ENCODE measurements around the gene TRIAP1.

The TRIAP1 gene

DNA sequence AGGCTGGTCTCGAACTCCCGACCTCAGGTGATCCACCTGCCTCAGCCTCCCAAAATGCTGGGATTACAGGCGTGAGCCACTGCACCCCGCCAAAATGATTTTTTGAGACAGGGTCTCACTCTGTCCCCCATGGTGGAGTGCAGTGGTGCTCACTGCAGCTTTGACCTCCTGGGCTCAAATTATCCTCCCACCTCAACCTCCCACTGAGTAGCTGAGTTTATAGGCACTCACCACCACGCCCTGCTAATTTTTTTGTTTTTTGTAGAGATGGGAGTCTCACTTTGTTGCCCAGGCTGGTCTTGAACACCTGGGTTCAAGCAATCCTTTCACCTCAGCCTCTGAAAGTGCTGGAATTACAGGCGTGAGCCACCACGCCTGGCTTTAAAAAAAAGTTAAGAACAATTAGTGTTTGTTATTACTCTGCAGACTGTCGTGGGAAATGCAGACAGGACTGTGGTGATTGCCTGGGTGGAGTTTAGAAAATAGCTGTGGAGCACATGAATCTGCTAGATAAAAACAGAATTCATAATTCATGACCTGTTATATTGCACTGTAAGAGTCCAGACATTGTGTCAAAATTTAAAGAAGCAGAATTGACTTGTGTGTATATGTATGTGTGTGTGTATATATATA is 17.5 kb downstream of the TRIAP1 start:
- Mint-ChIP-seq H3K4me3 (no peak overlapping the region), H3K36me3 (ENCODE audit: low read depth) (no peaks in the 10 kb centered on the region), H3K4me1 (ENCODE audit: low read depth) (peaks cover 7% of the 10 kb centered on the region), H3K27ac (no peak overlapping the region), H3K27me3 (ENCODE audit: low read depth) (peaks cover 14% of the 10 kb centered on the region), H3K9me3 (no peaks in the 10 kb centered on the region)

DNA sequence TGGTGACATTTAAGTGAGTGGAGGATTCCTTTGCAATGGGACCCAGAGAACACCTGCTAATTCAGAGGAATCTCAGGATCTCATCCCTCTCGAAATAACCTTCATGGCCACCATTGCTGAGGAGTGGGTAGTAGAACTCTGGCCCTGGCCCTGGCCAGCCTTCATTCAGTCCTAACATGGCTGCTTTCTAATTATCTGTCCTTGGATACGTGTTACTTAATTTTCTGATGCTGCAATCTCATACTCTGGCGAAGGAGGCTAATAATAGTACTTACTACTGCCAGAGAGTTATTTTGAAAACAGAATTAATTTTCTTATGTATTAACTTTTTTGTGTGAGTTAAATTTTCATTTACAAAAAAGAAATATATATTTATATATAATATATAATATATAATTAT is 20.4 kb downstream of the TRIAP1 start:
- Mint-ChIP-seq H3K36me3 (ENCODE audit: low read depth) (no peaks in the 10 kb centered on the region), H3K4me1 (ENCODE audit: low read depth) (peaks cover 2% of the 10 kb centered on the region), H3K27ac (no peak overlapping the region), H3K9me3 (no peaks in the 10 kb centered on the region), H3K27me3 (ENCODE audit: low read depth) (peaks cover 14% of the 10 kb centered on the region), H3K4me3 (no peak overlapping the region)

DNA sequence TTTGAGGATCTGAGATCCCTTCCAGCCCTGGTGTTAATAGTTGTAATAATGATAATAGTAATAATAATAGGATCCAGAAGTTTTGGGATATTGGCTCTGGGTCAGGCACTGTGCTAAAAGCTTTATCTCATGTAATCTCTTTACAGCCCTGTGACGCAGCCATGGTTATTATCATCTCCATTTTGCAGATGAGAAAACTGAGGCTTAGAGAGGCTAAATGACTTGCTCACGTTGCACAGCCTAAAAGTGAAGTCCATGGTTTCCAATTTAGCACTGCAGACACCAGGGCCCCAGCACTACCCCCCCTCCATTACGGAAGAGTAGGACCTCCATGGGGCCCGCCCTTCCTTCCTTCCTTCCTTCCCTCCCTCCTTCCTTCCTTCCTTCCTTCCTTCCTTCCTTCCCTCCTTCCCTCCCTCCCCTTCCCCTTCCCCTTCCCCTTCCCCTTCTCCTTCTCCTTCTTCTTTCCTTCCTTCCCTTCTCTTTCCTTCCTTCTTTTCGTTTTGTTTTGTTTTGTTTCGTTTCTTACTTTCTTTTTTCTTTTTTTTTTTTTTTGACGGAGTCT is 23.2 kb downstream of the TRIAP1 start:
- no peak overlapping the region for H3K27ac Mint-ChIP-seq
- H3K4me3 Mint-ChIP-seq: no peak overlapping the region

DNA sequence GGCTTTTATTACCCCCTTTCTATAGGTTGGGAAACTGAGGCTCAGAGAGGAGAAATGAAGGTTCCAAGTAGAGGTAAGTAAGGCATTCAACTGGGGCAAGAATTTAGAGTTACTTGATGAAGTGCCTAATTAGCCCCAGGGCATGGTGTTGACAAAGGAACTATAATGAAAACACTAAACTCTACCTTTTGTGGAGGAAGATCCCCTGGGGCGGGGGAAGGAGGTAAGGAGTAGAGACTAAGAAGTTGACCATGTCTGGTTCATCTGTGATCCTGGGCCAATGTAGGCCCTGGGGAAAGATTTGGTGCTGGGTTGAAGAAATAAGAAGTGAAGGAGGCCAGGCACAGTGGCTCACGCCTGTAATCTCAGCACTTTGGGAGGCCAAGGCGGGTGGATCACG is 24.5 kb downstream of the TRIAP1 start:
- no peak overlapping the region for H3K4me3 Mint-ChIP-seq
- no peaks in the 10 kb centered on the region for H3K4me1 Mint-ChIP-seq (ENCODE audit: low read depth)
- no peak overlapping the region for H3K27ac Mint-ChIP-seq
- peaks cover 6% of the 10 kb centered on the region for H3K27me3 Mint-ChIP-seq (ENCODE audit: low read depth)
- no peaks in the 10 kb centered on the region for H3K36me3 Mint-ChIP-seq (ENCODE audit: low read depth)
- no peaks in the 10 kb centered on the region for H3K9me3 Mint-ChIP-seq

More for the DNA sequence above, 23.2 kb downstream of the TRIAP1 start:
- no peaks in the 10 kb centered on the region for H3K9me3 Mint-ChIP-seq
- no peaks in the 10 kb centered on the region for H3K4me1 Mint-ChIP-seq (ENCODE audit: low read depth)
- peaks cover 4% of the 10 kb centered on the region for H3K27me3 Mint-ChIP-seq (ENCODE audit: low read depth)
- no peaks in the 10 kb centered on the region for H3K36me3 Mint-ChIP-seq (ENCODE audit: low read depth)

DNA sequence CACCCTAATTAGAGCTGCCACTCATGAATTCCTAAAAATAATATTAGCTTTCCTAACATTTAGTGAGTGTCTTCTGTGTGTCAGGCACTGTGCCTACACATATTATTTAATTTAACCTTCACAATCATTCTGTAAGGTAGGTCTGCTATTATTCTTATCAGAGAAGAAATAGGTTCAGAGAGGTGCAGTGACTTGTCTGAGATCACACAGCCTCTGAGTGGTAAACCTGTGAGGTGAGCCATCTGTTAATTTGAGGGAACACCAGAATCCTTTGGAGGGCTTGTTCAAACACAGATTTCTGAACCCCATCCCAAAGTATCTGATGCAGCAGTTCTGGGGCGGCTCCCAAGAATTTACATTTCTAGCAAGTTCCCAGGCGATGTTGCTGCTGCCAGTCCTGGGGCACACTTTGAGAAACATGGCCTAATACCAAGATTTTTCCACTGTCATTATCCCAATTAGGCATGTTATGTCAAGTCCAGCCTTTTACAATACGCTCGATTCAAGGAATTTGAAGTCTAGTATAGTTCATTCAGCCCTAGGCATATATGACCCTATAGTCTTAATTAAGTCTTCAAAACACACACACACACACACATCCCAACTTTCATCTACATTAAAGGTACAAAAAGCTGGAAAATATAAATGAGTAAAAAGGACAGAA is 28.1 kb downstream of the TRIAP1 start:
- no peaks in the 10 kb centered on the region for H3K9me3 Mint-ChIP-seq
- H3K27ac Mint-ChIP-seq: no peak overlapping the region
- H3K27me3 Mint-ChIP-seq (ENCODE audit: low read depth): peaks cover 10% of the 10 kb centered on the region
- H3K4me3 Mint-ChIP-seq: no peak overlapping the region
- H3K4me1 Mint-ChIP-seq (ENCODE audit: low read depth): no peaks in the 10 kb centered on the region
- H3K36me3 Mint-ChIP-seq (ENCODE audit: low read depth): no peaks in the 10 kb centered on the region

DNA sequence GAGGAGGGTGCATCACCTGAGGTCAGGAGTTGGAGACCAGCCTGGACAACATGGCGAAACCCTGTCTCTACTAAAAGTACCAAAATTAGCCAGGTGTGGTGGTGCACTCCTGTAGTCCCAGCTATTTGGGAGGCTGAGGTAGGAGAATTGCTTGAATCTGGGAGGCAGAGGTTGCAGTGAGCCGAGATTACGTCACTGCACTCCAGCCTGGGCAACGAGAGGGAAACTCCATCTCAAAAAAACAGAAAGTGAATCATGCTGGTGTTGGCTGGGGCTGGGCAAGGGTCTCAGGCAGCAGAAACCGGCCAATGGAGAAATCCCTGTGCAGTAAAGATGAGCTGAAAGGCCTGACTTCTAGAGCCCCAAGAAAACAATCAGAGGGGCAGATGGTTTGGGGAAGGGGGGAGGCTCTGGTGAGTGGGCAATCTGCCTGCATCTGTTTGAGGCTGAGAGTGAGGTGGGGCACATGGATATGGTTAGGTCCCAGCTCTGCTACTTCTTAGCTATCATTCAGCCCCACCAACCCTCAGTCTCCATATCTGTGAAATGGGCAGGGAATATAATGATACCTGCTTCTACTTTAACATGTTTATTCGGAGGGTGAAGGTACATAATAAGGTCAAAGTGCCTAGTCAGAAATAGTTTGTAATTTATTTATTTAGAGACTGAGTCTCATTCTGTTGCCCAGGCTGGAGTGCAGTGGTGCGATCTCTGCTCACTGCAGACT is 29.5 kb downstream of the TRIAP1 start:
- Mint-ChIP-seq H3K27ac (no peak overlapping the region), H3K27me3 (ENCODE audit: low read depth) (peaks cover 14% of the 10 kb centered on the region), H3K36me3 (ENCODE audit: low read depth) (no peaks in the 10 kb centered on the region), H3K4me1 (ENCODE audit: low read depth) (no peaks in the 10 kb centered on the region), H3K9me3 (no peaks in the 10 kb centered on the region), H3K4me3 (no peak overlapping the region)

DNA sequence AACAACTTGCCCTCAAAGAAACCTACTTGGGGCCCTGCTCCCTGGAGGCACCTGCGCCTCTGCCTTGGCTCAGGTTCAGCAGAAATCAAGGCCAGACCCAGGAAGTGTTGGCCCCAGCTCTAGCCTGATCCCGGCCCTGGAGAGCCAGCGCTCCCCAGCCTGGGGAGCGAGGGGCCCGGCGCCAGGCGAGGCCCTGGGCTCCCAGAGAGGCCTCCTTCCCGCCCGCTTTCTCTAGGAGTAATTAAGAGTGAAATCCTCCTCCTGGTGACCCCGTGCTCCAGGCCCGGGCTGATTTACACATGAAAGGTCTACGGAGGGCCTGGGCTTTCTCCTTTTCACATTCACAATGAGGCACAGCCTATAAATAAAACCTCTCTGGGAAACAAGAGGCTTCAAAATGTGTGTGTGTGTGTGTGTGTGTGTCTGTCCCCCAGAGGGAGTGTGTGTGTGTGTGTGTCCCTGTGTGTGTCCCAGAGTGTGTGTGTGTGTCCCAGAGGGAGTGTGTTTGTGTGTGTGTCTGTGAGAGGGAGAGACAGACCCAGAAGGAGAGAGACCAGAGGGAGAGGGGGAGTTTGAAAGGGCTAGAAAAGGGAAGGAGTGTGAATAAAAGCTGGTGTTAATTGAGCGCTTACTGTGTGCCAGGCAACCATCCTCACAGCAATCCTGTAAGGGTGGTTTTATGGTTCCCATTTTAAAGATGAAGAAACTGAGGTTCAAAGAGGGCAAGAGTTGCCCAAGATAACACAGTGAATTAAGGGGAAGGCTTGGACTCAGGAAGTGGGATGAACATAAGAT is 32.1 kb downstream of the TRIAP1 start:
- Mint-ChIP-seq H3K36me3 (ENCODE audit: low read depth) (no peaks in the 10 kb centered on the region), H3K27me3 (ENCODE audit: low read depth) (peaks cover 14% of the 10 kb centered on the region), H3K27ac (no peak overlapping the region), H3K4me1 (ENCODE audit: low read depth) (no peaks in the 10 kb centered on the region), H3K4me3 (no peak overlapping the region), H3K9me3 (no peaks in the 10 kb centered on the region)

DNA sequence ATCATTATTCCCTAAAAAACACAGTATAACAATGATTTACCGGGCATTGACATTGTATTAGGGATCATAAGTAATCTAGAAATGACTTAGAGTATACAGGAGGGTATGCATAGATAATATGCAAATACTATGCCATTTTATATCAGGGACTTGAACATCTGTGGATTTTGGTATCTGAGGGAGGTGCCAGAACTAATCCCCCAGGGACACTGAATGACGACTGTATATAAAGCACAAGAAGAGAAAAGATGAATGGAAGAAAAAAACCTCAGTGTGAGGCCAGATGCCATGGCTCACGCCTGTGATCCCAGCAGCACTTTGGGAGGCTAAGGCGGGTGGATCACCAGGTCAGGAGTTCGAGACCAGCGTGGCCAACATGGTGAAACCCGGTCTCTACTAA is 33.8 kb downstream of the TRIAP1 start:
- Mint-ChIP-seq H3K27ac (no peak overlapping the region), H3K4me3 (no peak overlapping the region), H3K9me3 (no peaks in the 10 kb centered on the region), H3K36me3 (ENCODE audit: low read depth) (no peaks in the 10 kb centered on the region), H3K27me3 (ENCODE audit: low read depth) (peaks cover 10% of the 10 kb centered on the region), H3K4me1 (ENCODE audit: low read depth) (no peaks in the 10 kb centered on the region)

DNA sequence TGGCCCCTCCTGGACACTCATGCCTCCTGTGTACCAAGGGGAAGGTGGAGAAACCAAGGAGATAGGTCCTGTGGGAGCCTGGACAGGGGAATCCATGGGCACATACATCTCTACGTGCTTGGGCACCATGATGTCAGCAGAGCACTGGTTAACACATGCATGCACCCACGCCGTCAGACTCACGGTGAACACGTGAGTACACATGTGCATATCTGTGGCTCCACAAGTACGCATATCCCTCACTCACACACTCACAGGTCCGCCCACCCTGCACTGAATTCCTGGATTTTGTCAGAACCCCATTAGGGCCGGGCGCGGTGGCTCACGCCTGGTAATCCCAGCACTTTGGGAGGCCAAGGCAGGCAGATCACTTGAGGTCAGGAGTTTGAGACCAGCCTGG is 37.4 kb downstream of the TRIAP1 start:
- Mint-ChIP-seq H3K4me3 (no peak overlapping the region), H3K4me1 (ENCODE audit: low read depth) (no peaks in the 10 kb centered on the region), H3K36me3 (ENCODE audit: low read depth) (no peaks in the 10 kb centered on the region), H3K9me3 (no peaks in the 10 kb centered on the region), H3K27me3 (ENCODE audit: low read depth) (peaks cover 4% of the 10 kb centered on the region), H3K27ac (no peak overlapping the region)

DNA sequence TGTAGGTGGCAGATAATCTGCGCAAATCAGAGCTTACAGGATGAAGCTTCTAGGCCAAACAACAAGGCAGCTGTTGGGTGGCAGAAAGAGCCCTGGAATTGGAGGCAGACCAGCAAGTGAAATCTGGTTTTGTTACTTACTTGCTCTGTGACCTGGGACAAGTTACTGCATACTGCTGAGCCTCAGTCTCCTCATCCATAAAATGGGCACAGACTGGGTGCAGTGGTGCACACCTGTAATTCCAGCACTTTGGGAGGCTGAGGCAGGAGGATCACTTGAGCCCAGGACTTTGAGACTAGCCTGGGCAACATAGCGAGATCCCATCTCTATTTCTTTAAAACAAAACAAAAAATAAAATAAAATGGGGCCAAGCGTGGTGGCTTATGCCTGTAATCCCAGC is 39.6 kb downstream of the TRIAP1 start:
- no peak overlapping the region for H3K27ac Mint-ChIP-seq
- no peaks in the 10 kb centered on the region for H3K9me3 Mint-ChIP-seq
- no peaks in the 10 kb centered on the region for H3K36me3 Mint-ChIP-seq (ENCODE audit: low read depth)
- peaks cover 3% of the 10 kb centered on the region for H3K27me3 Mint-ChIP-seq (ENCODE audit: low read depth)
- no peaks in the 10 kb centered on the region for H3K4me1 Mint-ChIP-seq (ENCODE audit: low read depth)
- no peak overlapping the region for H3K4me3 Mint-ChIP-seq

DNA sequence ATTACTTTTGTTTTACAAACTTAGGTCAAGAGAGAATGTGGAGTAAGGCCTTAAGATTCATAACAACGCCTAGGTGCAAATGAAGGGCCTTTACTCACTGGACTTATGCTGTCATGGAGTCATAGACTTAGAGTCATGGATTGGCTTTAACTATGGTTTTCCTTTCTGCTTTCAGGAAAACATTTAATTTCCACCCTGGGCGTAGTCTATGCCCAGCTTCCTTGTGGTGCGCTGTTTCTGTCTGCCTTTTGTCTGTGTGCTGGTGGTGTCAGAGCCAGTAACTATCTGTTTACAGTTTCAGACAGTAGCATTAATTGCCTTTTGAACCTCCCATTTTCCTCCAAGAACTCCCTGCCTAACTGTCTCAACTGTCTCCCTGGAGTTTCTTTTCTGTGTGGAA is 40.1 kb downstream of the TRIAP1 start:
- H3K27ac Mint-ChIP-seq: no peak overlapping the region
- no peaks in the 10 kb centered on the region for H3K9me3 Mint-ChIP-seq
- peaks cover 3% of the 10 kb centered on the region for H3K27me3 Mint-ChIP-seq (ENCODE audit: low read depth)
- H3K4me3 Mint-ChIP-seq: no peak overlapping the region
- H3K36me3 Mint-ChIP-seq (ENCODE audit: low read depth): no peaks in the 10 kb centered on the region
- H3K4me1 Mint-ChIP-seq (ENCODE audit: low read depth): no peaks in the 10 kb centered on the region

DNA sequence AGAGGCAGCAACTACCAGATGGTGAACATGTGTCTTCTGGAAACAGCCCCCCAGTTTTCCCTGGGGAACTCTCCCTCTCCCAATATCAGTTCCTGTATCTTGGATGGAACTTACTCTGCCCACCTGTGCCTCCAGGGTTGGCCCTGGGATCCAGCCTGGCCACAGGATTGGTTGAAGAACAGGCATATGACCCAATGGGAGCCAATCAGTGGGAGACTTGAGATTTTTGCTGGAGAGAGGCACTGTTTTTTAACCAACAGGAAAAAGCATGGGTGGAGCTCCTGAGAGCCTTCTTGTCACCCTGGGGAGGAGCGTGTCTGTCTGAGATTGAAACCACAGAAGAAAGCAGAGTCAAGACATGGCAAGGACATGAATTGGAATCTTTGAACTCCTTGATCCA is 41.9 kb downstream of the TRIAP1 start:
- Mint-ChIP-seq H3K27me3 (ENCODE audit: low read depth) (peaks cover 3% of the 10 kb centered on the region), H3K36me3 (ENCODE audit: low read depth) (no peaks in the 10 kb centered on the region), H3K4me3 (no peak overlapping the region), H3K27ac (no peak overlapping the region), H3K4me1 (ENCODE audit: low read depth) (no peaks in the 10 kb centered on the region), H3K9me3 (no peaks in the 10 kb centered on the region)

DNA sequence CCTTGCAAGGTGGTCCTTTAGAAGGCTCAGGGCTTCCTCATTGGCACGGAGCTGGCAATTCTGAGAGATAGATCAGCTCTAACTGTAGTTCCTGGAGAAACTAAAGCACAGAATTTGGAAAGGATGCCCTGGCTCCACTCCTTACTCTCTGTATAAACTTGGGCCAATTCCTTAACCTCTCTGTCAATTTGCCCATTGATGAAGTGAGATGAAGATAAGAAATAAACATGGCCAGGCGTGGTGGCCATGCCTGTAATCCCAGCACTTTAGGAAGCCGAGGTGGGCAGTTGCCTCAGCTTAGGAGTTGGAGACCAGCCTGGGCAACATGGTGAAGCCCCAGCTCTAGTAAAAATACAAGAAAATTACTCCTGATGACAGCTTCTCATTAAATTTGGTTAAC is 42.3 kb downstream of the TRIAP1 start:
- H3K27ac Mint-ChIP-seq: no peak overlapping the region
- no peaks in the 10 kb centered on the region for H3K9me3 Mint-ChIP-seq
- no peaks in the 10 kb centered on the region for H3K4me1 Mint-ChIP-seq (ENCODE audit: low read depth)
- H3K4me3 Mint-ChIP-seq: no peak overlapping the region
- H3K27me3 Mint-ChIP-seq (ENCODE audit: low read depth): peaks cover 3% of the 10 kb centered on the region
- H3K36me3 Mint-ChIP-seq (ENCODE audit: low read depth): no peaks in the 10 kb centered on the region

DNA sequence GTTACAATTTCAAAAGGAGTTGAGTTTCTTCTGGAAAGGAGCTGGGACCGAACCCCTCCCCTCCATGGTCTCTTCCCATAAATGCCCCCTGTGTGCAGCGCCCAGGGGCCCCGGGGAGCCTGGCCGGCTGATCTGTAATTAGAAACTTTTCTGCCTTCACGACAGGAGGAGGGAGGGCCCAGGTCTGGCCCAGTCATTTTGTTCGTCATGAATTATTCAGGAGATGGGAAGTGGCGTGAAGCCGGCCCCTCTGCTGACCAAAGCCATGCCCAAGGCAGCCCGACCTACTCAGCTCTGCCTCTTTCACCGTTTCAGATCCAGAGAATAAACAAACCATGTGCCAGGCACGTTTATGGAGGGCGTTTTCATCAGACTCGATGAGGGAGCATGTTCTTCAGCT is 44.0 kb downstream of the TRIAP1 start:
- Mint-ChIP-seq H3K9me3 (no peaks in the 10 kb centered on the region), H3K27me3 (ENCODE audit: low read depth) (peaks cover 7% of the 10 kb centered on the region), H3K36me3 (ENCODE audit: low read depth) (no peaks in the 10 kb centered on the region), H3K4me1 (ENCODE audit: low read depth) (no peaks in the 10 kb centered on the region), H3K27ac (no peak overlapping the region), H3K4me3 (no peak overlapping the region)
